Ovary (tissue), 9 donors: Measurements from ENCODE around the gene SMTNL2. TPM values are rescaled to one million over a fixed set of nuclear protein-coding genes. Genes with fewer than 3 reads are reported as not detected.

Experiments used
- DNase-seq, 5 donors: peaks; one replicate each; pipeline ENCODE4 v3.0.0-alpha.2; 2019 to 2020
- H3K27ac ChIP-seq, 2 donors: fragments of 200-600 bp; one replicate each; pipeline versions ENCODE4 v1.5.1 to v1.8.0; 2019 to 2022
- H3K27me3 ChIP-seq: fragments of 200-600 bp; one replicate; pipeline ENCODE4 v1.8.0; 2022
- H3K36me3 ChIP-seq: fragments of 200-600 bp; sonication (generic); one replicate; pipeline ENCODE4 v1.5.1; 2019
- H3K4me1 ChIP-seq: one replicate; pipeline ENCODE4 v1.8.1; 2013; ENCODE audit warnings: mild to moderate bottlenecking, moderate library complexity; ENCODE audit not compliant: insufficient read depth
- H3K4me3 ChIP-seq: fragments of 200-600 bp; sonication (generic); one replicate; pipeline ENCODE4 v1.5.1; 2017
- H3K9me3 ChIP-seq, 2 donors: fragments of 200-600 bp in 1 of 2; sonication (generic) in 1 of 2; one replicate each; pipeline versions ENCODE4 v1.5.1 to v1.8.1; 2013 to 2019; ENCODE audit warnings: mild to moderate bottlenecking in 1 of 2, moderate library complexity in 1 of 2
- CTCF ChIP-seq, 3 donors: fragments of 450-650 bp in 2 of 3; fragments of 200-600 bp in 1 of 3; IDR thresholded peaks; one replicate each; pipeline versions ENCODE4 v1.5.1 to v1.8.0; 2016 to 2022; ENCODE audit warnings: antibody characterized with exemption in 3 of 3, mild to moderate bottlenecking in 1 of 3
- EP300 ChIP-seq: sonication (generic); formaldehyde crosslinking; IDR thresholded peaks from one replicate; pipeline ENCODE4 v1.6.1; 2017; ENCODE audit warnings: antibody characterized with exemption
- POLR2A ChIP-seq: fragments of 450-650 bp; IDR thresholded peaks from one replicate; pipeline ENCODE4 v1.6.1; 2017; ENCODE audit warnings: antibody characterized with exemption, mild to moderate bottlenecking, moderate library complexity
- WGBS, 3 donors: extraction: QIAGEN DNeasy Blood & Tissue Kit in 1 of 3; methylation state at CpG; one replicate each; pipeline versions ENCODE4 v1.1.5 to v1.1.7; 2013 to 2017; 5-methylcytosine and 5-hydroxymethylcytosine counted together
- intact Hi-C, 4 donors: fragments of 100-400 bp; cut with DNase I; formaldehyde crosslinking; loops; one replicate each; pipeline versions ENCODE4 v1.11.0 to v1.15.1; 2022 to 2023
- polyA plus RNA-seq, 2 donors: library from polyadenylated mRNA; stranded (reverse); fragments of 200-250 nt in 1 of 2; fragments of 350-450 nt in 1 of 2; fragmentation: Illumina TruSeq in 1 of 2; extraction: RNeasy Lipid Tissue Mini Kit (QIAGEN cat#74804) in 1 of 2; gene quantifications; one replicate each; pipeline ENCODE4 v1.2.3, GENCODE V29; 2013 to 2014
- total RNA-seq, 7 donors: library from RNA; depleted of rRNA in 2 of 7; stranded (reverse); fragments of >200 nt in 2 of 7; fragmentation: NEBNext Ultra II Directional in 3 of 7; extraction: Animal tissue kit (Norgen Biotek cat#: 25700) in 3 of 7; gene quantifications; one replicate each; pipeline versions ENCODE4 v1.1.0 to v1.2.4, GENCODE V29; 2016 to 2023
- donor health status: DM: no; HTN: no; CAD: no; lungs with moderate emphysema.
- donor health status: DM: no; HTN: no; CAD: no.
- donor health status: Bipolar disorder and iron deficiency.
- donor health status: DM: yes; HTN: yes; CAD: no.
- donor health status: DM: no; HTN: no; CAD: no.
- donor health status: DM: yes; HTN: yes; CAD: no.

SMTNL2 gene
- total and polyA plus RNA-seq, 9 donors, result 3.7 to 34.3 (median 15.1) TPM

GRCh38 chr17:4597975-4598374 lies 13.6 kb downstream of the SMTNL2 start:
- Histone ChIP-seq H3K36me3 (no peaks in the 10 kb centered on the region), H3K9me3 (no peaks in the 10 kb centered on the region), H3K27me3 (no peaks in the 10 kb centered on the region), H3K27ac (peak overlapping the region; percentile 55 to 91), H3K4me3 (no peak overlapping the region), H3K4me1 (peaks cover 19% of the 10 kb centered on the region)
- WGBS, 3 donors, result 81 to 88% (median 84%) methylated on average over 13 of the region's 13 CpGs
- peak in 1 of 5 donors; percentile 43 for DNase-seq
- intact Hi-C loops, result no loop called here
- TF ChIP-seq CTCF (IDR thresholded peaks at IDR 0.05), result no peak
- TF ChIP-seq EP300, result no peak
- TF ChIP-seq POLR2A, result no peak

GRCh38 chr17:4598776-4599504 lies 14.6 kb downstream of the SMTNL2 start:
- Histone ChIP-seq H3K4me3 (no peak overlapping the region), H3K27ac (peak overlapping the region; percentile 91), H3K9me3 (no peaks in the 10 kb centered on the region), H3K27me3 (no peaks in the 10 kb centered on the region), H3K36me3 (no peaks in the 10 kb centered on the region), H3K4me1 (peaks cover 19% of the 10 kb centered on the region)
- peak; percentile 76 to 87 (median 85) for DNase-seq
- intact Hi-C loops, result no loop called here
- 33 to 42% (median 38%) methylated on average over 20 of the region's 20 CpGs for WGBS, 3 donors
- TF ChIP-seq POLR2A (no peak), CTCF (IDR thresholded peaks at IDR 0.05) (no peak), EP300 (no peak)

GRCh38 chr17:4599505-4600281 lies 15.4 kb downstream of the SMTNL2 start:
- peak overlapping the region; percentile 91 for H3K27ac ChIP-seq
- H3K4me1 ChIP-seq, result peaks cover 19% of the 10 kb centered on the region
- H3K9me3 ChIP-seq, result no peaks in the 10 kb centered on the region
- H3K4me3 ChIP-seq, result no peak overlapping the region
- peak; percentile 86 to 94 (median 92) for DNase-seq
- no peaks in the 10 kb centered on the region for H3K27me3 ChIP-seq
- intact Hi-C loops, result no loop called here
- TF ChIP-seq CTCF (IDR thresholded peaks at IDR 0.05) (no peak), EP300 (no peak), POLR2A (no peak)
- WGBS, 3 donors, result 14 to 19% (median 17%) methylated on average over 25 of the region's 25 CpGs
- no peaks in the 10 kb centered on the region for H3K36me3 ChIP-seq

GRCh38 chr17:4600563-4600962 lies 16.2 kb downstream of the SMTNL2 start:
- TF ChIP-seq EP300, result no peak
- TF ChIP-seq CTCF (IDR thresholded peaks at IDR 0.05), result no peak
- TF ChIP-seq POLR2A, result no peak
- H3K27ac ChIP-seq, result peak overlapping the region; percentile 91
- H3K36me3 ChIP-seq, result no peaks in the 10 kb centered on the region
- no peaks in the 10 kb centered on the region for H3K27me3 ChIP-seq
- no peaks in the 10 kb centered on the region for H3K9me3 ChIP-seq
- WGBS, 3 donors, result 65 to 72% (median 66%) methylated on average over 13 of the region's 13 CpGs
- no peak overlapping the region for H3K4me3 ChIP-seq
- H3K4me1 ChIP-seq, result peaks cover 24% of the 10 kb centered on the region
- intact Hi-C loops, result no loop called here
- DNase-seq, result peak in 1 of 5 donors; percentile 56
